Heart left ventricle (tissue), 13 donors: ENCODE measurements around the gene S1PR4.

Experiments used
- CTCF ChIP-seq, 12 donors: fragments of 200-600 bp; sonication (generic) in 4 of 12; IDR thresholded peaks; one replicate each; pipeline versions ENCODE4 v1.5.0 to v1.8.0; 2018 to 2022; ENCODE audit warnings: antibody characterized with exemption in 12 of 12, mild to moderate bottlenecking in 5 of 12
- POLR2A ChIP-seq, 2 donors: fragments of 450-650 bp; IDR thresholded peaks; one replicate each; pipeline ENCODE4 v1.6.1; 2017; ENCODE audit warnings: antibody characterized with exemption in 2 of 2, mild to moderate bottlenecking in 2 of 2, moderate library complexity in 2 of 2
- donor health status: ischemic (EF 13 %, LVEDD 7.1; RV severe dilation, severe dysfunction).
- donor health status: DM: no; HTN: yes; CAD: no.
- donor health status: DM: no; HTN: no; CAD: no.
- donor health status: ischemic (EF 25% LVEDD 6.9; RV normal size, moderate dysfunction).
- donor health status: ischemic (EF 25% LVEDD 5.7; RV mildly dilated, moderate dysfunction).
- donor health status: ischemic (EF 35%, LVEDD 5.7; RV mildly dilated, moderate dysfunction).
- donor health status: nonischemic (EF 11% LVEDD 7.7; RV severe dilation, severe dysfunction).
- donor health status: DM: yes; HTN: yes; CAD: no.
- donor health status: PGD.
- donor health status: ischemic (EF 29% LVEDD 5.4; RV normal size, mild dysfunction).
- donor health status: nonischemic (EF 23%, LVEDD 6.1; RV moderate dilation, normal function).

DNA sequence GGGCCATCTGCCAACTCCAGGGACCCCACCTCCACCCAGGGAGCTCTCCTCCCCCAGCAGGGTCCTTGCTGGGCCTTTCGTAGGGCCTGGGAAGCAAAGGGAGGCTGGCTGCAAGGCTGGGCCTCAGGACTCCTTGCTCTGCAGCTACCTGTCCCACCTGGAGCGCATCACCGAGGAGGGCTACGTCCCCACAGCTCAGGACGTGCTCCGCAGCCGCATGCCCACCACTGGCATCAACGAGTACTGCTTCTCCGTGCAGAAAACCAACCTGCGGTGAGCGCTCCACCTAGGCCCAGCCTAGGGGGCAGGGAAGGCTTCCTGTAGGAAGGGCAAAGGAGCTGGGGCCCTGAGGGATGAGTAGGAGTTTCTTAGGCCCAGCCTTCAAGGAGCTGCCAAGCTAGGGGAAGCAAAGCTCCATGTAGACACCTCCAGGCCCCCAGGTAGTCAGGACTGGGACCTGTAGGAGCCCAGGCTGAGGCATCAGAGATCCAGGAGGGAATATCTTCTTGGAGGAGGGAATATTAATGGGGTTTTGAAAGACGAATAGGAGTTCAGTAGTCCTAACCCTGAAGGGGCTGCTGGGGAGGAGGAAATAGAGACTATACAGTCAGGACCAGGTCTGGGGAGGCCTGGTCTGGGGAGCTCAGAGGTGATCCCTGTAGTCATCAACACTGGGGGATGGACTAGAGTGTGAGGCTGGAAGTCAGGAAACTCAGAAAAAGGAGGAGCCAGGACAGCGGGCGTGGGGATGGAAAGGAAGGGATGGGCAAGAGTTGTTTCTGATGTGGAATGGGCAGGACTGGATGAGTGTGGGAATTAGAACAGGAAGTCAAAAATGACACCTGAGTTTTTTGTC is 26.8 kb upstream of the S1PR4 start:
- TF ChIP-seq CTCF (IDR thresholded peaks at IDR 0.05) (no peak), POLR2A (IDR thresholded peaks at IDR 0.05) (no peak)
